SIG-M5 (cell line): ENCODE data around the gene CETN1.

Experiments used
- DNase-seq: peaks from one replicate; lab custom pipeline; 2025; lab: John Stamatoyannopoulos, UW

Gene CETN1

DNA sequence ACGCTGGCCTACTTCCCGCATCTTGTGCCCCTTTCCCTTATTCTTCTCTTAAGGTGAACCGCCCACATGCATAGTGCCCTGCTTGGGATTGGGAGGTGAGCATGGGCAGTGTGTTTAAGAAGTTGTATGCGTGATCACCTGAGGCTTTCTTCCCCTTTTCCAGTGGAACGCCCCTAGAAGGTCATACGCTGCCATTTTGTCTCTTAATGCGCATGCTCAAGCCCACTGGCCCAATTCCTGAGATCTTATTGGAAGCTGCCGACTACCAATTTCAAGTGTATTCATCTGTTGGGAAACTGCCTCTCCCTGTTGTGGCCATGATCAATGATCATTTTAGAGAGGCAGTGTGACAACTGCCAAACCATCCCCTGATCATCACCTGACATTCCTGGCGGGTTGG is 3.3 kb upstream of the CETN1 start:
- no peak for DNase-seq

- DNase-seq, result no peak
Observed at GRCh38 chr18:577643-578375, 2.4 kb upstream of the CETN1 start.

GRCh38 chr18:579238-579637 is 942 bp upstream of the CETN1 start:
- no peak for DNase-seq

GRCh38 chr18:581096-581495 is 916 bp downstream of the CETN1 start:
- DNase-seq, result no peak

DNA sequence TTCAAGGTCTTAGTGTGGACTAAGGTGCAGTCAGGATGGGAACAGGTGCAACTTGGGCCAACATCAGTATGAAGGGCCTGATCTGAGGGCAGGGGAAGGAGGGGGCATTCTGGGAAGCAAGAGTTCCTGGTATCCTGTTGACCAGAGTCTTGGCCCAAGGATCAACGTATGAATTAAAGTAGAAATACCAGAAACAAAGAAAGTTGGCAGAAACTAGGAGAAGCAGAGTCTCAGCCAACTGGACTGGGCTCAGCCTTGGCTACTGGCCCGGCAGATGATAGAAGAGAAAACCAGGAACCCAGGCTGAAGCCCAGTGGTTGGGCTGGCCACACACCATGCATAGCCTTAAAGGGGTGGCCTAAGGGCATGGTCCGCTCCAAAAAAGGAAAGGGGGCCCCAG is 2.3 kb downstream of the CETN1 start:
- no peak for DNase-seq

- no peak for DNase-seq
Observed at GRCh38 chr18:595068-595467, 14.9 kb downstream of the CETN1 start.

DNA sequence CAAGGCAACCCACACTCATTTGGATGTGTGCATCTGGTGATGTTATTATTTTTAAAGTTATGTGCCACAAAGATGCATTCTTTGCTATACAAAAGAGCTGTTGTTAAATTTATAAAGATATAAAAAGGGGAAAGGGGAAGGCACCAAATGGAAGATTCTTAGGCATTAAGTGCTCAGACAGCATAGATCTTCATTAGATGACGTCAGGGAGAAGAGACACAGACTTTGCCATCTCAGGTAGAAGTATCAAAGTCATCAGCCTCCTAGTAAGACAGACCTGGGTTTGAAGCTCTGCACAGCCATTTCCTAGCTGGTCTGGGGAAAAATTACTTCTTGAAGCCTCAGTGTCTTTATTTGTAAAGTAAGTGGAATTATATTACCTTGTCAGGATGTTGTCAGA is 15.4 kb downstream of the CETN1 start:
- DNase-seq, result no peak

DNA sequence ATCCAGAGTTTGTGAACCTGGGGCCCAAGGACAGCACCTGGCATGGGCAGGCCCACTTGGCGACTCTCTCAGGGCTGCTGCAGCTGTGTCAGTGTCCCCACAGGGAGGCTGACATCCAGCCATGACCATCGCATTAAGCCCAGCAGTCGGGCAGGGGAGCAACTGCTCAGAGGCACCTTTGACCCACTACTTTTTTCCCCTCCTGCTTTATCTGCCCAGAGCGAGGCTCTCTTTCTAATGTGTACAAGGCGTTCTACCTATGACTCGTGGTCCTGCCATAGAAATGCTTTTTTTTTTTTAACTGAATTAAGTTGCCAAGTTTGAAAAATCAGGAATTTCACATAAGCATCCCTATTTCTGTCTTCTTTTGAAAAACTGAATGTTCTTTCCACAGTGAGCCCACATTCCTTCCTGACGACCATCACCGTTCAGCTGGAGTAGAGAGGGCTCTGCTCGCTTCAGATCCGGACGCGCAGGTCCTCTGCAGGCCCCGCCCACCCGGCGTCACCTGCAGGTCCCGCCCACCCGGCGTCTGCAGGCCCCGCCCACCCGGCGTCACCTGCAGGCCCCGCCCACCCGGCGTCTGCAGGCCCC is 16.2 kb downstream of the CETN1 start:
- no peak for DNase-seq

- no peak for DNase-seq
Observed at GRCh38 chr18:598124-598589, 18.0 kb downstream of the CETN1 start.

GRCh38 chr18:600107-600506 is 19.9 kb downstream of the CETN1 start:
- DNase-seq, result no peak

DNA sequence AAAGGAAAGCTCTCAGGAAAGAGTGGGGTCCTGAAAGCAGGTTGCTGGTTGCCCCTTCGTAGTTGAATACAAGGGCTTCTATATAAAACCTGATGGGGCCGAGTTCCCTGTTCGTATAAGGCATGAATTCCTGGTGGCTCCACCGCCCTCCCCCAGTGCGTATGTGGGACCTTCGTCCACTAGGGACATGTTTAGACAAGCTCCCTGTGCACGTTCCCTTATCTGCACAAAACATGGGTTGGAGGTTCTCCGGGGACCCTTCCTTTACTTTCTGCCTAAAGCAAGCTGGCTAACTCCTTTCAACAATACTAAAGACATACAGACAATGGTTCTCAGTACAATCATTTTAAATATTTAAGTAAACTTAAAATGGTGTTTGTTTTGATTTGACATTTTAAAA is 24.6 kb downstream of the CETN1 start:
- DNase-seq, result no peak

DNA sequence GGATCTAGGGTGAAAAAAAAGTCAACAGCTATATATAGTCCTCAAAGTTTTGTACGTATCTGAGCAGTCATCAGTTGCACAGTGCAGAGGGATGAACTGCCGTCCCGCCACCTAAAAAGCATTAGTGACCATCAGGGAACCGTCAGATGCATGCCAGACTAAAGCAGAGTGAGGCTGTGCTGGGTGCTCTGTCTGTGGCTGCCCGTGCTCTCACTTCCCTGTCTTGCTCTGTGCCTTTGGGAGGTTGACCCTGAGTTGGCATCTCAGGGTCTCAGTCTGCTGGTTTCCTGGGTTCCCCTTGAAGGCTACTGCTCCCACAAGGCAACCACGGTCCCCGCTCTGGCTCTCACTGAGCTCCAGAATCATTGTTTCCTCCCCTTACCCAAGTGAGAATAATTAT is 27.8 kb downstream of the CETN1 start:
- no peak for DNase-seq

GRCh38 chr18:610214-610928 is 30.2 kb downstream of the CETN1 start:
- DNase-seq, result no peak

DNA sequence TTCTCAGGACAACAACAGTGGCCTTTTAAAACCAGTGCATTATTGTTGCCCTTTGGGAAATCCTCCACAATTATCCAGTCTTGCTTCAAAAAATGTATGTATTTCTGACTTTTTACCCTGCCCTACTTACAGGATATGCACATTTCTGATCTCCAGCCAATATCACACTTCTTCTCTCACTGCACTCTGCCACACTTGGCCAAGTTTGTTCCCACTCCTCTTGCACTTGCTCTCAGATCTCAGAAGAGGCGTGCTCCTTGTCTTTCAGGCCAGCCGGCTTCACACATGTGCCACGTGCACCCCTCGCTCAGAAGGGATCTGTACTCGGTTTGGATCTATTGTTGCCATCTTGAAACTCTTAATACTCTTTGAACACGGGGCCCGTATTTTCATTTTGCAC is 32.0 kb downstream of the CETN1 start:
- DNase-seq, result no peak

- DNase-seq, result no peak
Observed at GRCh38 chr18:614193-614592, 34.0 kb downstream of the CETN1 start.

- peak; percentile 10 for DNase-seq
Observed at GRCh38 chr18:615092-615521, 34.9 kb downstream of the CETN1 start.

- no peak for DNase-seq
Observed at GRCh38 chr18:615773-616172, 35.6 kb downstream of the CETN1 start.

- no peak for DNase-seq
Observed at GRCh38 chr18:616380-616995, 36.3 kb downstream of the CETN1 start.

DNA sequence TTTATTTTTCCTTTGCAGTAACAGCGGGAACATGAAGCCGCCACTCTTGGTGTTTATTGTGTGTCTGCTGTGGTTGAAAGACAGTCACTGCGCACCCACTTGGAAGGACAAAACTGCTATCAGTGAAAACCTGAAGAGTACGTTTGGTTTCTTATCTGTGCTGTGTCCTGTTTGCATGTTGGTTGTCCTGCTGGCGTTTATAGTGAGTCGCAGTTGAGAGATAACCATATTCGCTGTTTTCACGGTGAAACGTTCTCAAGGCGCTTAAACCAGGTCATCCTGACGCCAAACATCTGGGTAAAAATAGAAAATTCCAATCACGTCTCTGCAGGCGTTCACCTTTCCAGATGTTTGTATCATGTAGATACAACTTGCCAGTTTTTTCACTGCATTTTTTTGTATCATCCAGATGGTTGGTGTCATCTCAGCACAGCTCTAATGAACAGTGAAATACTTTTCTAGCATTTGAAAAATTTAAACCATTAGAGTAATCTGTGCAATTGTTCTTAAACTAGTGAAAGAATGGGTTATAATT is 37.9 kb downstream of the CETN1 start:
- DNase-seq, result no peak

DNA sequence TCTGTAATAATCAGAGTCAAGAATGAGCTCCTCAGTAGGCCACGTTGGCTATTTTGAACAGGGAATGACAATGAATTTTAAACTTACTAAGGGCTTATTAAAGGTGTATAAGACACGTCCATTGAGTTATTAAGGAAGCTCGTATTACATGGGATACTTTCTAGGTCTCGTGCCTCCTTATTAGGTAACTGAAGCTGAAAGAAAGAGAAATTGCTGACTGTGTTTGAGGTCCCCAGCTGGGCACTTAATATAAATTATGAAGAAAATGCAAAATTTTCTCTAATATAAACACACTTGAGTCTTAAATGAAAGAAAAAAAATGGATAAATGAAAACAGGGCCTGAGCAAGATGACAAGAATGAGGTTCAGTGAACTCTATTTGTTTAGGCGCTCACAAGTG is 38.4 kb downstream of the CETN1 start:
- DNase-seq, result no peak

DNA sequence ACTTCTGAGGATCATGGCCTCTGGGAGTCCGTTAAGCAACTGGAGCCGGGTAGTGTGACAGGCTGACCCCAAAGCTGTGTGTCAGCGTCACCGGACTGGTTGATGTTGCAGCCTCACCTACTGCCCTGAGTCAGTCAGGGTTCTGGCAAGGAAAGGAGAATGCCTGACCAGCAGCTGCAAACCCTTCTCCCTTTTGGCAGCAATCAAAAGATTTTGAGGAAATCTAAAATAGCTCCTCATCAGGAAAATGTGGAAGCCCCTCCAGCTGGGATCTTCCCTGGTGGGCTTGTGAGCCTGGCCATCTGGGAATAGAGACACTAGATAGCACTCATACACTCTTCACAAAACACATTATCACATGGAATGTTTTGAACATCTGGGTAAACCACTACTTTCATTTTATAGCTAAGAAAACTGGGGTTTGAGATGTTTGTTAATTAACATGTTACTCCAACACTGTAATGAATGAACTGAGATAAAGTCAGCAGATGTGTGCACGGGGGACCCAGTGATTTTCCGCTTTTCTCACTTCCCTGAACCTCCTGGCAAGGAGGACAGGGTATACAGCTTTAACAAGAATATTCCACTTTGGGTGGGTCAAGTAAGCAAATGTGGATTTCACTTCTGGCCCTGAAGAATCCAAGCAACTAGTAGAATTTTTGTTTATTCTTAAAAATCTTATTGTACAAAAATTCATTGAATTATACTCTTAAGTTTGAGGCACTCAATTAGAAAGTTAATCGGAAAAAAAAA is 41.3 kb downstream of the CETN1 start:
- no peak for DNase-seq

- no peak for DNase-seq
Observed at GRCh38 chr18:622289-622688, 42.1 kb downstream of the CETN1 start.
